Osteoblast (primary cell): ENCODE measurements around the gene ADAMTS16. TPM values are rescaled to one million over a fixed set of nuclear protein-coding genes. Genes with fewer than 3 reads are reported as not detected.

Source experiments
- DNase-seq: peaks from one replicate; pipeline ENCODE4 v3.0.0; 2011; ENCODE audit warnings: low spot score, mixed read lengths; ENCODE audit not compliant: insufficient read length; ENCODE audit errors: missing footprints
- H2AFZ ChIP-seq: 2 replicates; pipeline ENCODE4 v1.6.0; 2011; ENCODE audit warnings: mild to moderate bottlenecking, low read length
- H3K27ac ChIP-seq: 2 replicates; pipeline ENCODE4 v1.5.1; 2011; ENCODE audit warnings: mild to moderate bottlenecking, low read depth, low read length, moderate library complexity
- H3K27me3 ChIP-seq: 2 replicates; pipeline ENCODE4 v1.6.0; 2012; ENCODE audit warnings: mild to moderate bottlenecking, control low read depth, inconsistent platforms, low read length, moderate library complexity; ENCODE audit not compliant: insufficient read depth
- H3K36me3 ChIP-seq: 2 replicates; pipeline ENCODE4 v1.5.1; 2011; ENCODE audit warnings: mild to moderate bottlenecking, low read length, control low read depth, moderate library complexity; ENCODE audit not compliant: insufficient read depth
- H3K4me1 ChIP-seq: 2 replicates; pipeline ENCODE4 v1.5.1; 2011; ENCODE audit warnings: mild to moderate bottlenecking, low read length, control low read depth, moderate library complexity; ENCODE audit not compliant: insufficient read depth
- H3K4me2 ChIP-seq: 2 replicates; pipeline ENCODE4 v1.6.0; 2011; ENCODE audit warnings: mild to moderate bottlenecking, low read length; ENCODE audit not compliant: insufficient read depth
- H3K4me3 ChIP-seq: fragments of 200-600 bp; sonication (generic); 3 replicates; pipeline ENCODE4 v1.5.1; 2012; ENCODE audit warnings: mild to moderate bottlenecking, low read length, inconsistent platforms; ENCODE audit not compliant: insufficient read depth
- H3K79me2 ChIP-seq: 2 replicates; pipeline ENCODE4 v1.6.0; 2012; ENCODE audit warnings: mild to moderate bottlenecking, low read length, control low read depth, inconsistent platforms; ENCODE audit not compliant: insufficient read depth
- H3K9me3 ChIP-seq: 2 replicates; pipeline ENCODE4 v1.5.1; 2011; ENCODE audit warnings: low read depth, low read length, control low read depth
- H4K20me1 ChIP-seq: 2 replicates; pipeline ENCODE4 v1.6.0; 2012; ENCODE audit warnings: mild to moderate bottlenecking, low read length, control low read depth; ENCODE audit not compliant: insufficient read depth
- total RNA-seq: library from RNA; depleted of rRNA; stranded (reverse); fragments of >200 nt; gene quantifications from 2 replicates; pipeline ENCODE4 v1.2.3, GENCODE V29; 2012
- TF ChIP-seq, protein P1 (sequence below): IDR thresholded peaks from 2 replicates; pipeline ENCODE4 v1.5.1; 2011; ENCODE audit warnings: mild to moderate bottlenecking, low read depth, low read length, moderate library complexity; ENCODE audit errors: extremely low read depth

ADAMTS16 gene
- total RNA-seq, 1 donor = 1.4 TPM

DNA sequence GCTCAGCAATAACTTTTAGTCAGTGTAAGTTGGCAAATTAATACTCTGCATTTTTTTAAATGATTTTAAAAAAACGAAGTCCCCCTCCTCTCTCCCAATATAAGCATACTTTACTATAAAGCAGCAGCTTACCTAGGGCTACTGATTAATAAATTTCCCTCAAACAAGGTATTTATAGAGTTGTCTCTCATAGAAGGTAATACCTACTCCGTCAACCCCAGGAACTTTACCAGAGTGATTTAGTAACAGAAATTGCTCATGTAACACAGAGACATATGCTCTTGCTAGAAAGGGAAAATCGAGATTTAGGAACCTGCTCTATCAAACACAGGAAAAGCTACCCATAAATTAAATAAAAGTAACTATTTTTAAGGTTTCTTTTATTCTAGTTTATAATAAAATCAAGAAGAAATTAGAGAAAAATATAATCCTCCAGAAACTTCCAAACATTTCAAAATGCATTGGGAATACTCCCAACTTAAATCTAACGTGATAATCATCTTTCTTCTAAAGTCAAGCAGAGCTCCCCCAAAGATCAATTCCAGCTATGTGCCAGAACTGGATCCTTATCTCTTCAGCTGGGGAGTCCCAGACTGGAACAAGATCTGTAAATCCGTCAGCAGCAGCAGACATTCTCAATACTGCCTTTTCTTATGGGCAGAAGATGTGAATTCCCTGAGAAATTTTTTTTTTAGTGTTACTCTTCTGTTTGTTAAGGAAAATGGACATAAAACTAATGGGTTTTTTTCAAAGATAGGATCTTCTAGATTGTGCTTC is 69.6 kb downstream of the ADAMTS16 start:
- no peaks in the 10 kb centered on the region for H3K27me3 ChIP-seq
- no peak overlapping the region for H3K27ac ChIP-seq
- H3K4me3 ChIP-seq = no peak overlapping the region
- H3K4me2 ChIP-seq = no peak overlapping the region
- H3K4me1 ChIP-seq = no peaks in the 10 kb centered on the region
- TF ChIP-seq, protein P1, sequence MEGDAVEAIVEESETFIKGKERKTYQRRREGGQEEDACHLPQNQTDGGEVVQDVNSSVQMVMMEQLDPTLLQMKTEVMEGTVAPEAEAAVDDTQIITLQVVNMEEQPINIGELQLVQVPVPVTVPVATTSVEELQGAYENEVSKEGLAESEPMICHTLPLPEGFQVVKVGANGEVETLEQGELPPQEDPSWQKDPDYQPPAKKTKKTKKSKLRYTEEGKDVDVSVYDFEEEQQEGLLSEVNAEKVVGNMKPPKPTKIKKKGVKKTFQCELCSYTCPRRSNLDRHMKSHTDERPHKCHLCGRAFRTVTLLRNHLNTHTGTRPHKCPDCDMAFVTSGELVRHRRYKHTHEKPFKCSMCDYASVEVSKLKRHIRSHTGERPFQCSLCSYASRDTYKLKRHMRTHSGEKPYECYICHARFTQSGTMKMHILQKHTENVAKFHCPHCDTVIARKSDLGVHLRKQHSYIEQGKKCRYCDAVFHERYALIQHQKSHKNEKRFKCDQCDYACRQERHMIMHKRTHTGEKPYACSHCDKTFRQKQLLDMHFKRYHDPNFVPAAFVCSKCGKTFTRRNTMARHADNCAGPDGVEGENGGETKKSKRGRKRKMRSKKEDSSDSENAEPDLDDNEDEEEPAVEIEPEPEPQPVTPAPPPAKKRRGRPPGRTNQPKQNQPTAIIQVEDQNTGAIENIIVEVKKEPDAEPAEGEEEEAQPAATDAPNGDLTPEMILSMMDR = no peak
- no peaks in the 10 kb centered on the region for H4K20me1 ChIP-seq
- H2AFZ ChIP-seq = no peak overlapping the region
- no peak for DNase-seq
- H3K36me3 ChIP-seq = no peaks in the 10 kb centered on the region
- H3K79me2 ChIP-seq = no peaks in the 10 kb centered on the region
- H3K9me3 ChIP-seq = no peaks in the 10 kb centered on the region

DNA sequence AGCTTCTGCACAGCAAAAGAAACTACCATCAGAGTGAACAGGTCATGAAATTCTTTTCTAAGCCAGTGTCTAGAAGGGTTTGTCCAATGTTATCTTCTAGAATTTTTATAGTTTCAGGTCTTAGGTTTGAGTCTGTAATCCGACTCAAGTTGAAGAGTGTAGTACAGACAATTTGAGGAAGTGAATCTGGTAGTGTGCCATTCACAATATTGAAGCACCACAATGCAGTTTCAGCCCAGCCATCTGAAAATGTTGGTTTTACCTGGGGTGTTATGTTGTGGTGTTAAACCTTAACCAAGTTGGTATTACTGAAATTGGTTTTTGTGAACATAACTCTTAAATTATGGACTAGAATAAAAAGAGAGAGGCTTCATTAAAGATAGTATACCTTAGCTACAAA is 77.2 kb downstream of the ADAMTS16 start:
- H3K4me3 ChIP-seq = no peak overlapping the region
- no peaks in the 10 kb centered on the region for H3K36me3 ChIP-seq
- no peak for DNase-seq
- H3K79me2 ChIP-seq = no peaks in the 10 kb centered on the region
- no peak overlapping the region for H2AFZ ChIP-seq
- TF ChIP-seq, protein P1 = no peak
- no peak overlapping the region for H3K4me2 ChIP-seq
- H3K4me1 ChIP-seq = peaks cover 3% of the 10 kb centered on the region
- H3K27ac ChIP-seq = no peak overlapping the region
- H3K27me3 ChIP-seq = no peaks in the 10 kb centered on the region
- no peaks in the 10 kb centered on the region for H3K9me3 ChIP-seq
- no peaks in the 10 kb centered on the region for H4K20me1 ChIP-seq

DNA sequence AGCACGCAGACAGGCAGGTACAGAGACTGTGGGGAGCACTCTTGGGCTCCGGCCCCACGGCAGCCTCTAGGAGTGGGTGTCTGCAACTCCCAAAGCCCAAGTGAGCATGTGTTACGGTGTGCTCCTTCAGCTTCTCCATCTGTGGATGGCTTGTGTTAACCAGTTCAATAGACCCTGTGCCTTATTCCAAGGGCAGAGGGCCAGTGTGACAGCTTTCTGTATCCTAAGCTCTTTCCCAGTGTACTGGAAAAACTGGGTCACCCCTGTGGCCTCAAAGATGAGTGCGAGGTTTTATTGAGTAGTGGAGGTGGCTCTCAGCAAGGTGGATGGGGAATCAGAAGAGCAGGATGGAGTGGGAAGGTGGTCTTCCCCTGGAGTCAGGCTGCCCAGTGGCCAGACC is 78.3 kb downstream of the ADAMTS16 start:
- Histone ChIP-seq H3K9me3 (no peaks in the 10 kb centered on the region), H3K4me2 (no peak overlapping the region), H3K36me3 (no peaks in the 10 kb centered on the region), H3K4me3 (no peak overlapping the region), H2AFZ (no peak overlapping the region), H3K27me3 (no peaks in the 10 kb centered on the region), H3K27ac (no peak overlapping the region), H3K79me2 (no peaks in the 10 kb centered on the region), H3K4me1 (peaks cover 3% of the 10 kb centered on the region), H4K20me1 (no peaks in the 10 kb centered on the region)
- TF ChIP-seq, protein P1 = no peak
- DNase-seq = no peak

DNA sequence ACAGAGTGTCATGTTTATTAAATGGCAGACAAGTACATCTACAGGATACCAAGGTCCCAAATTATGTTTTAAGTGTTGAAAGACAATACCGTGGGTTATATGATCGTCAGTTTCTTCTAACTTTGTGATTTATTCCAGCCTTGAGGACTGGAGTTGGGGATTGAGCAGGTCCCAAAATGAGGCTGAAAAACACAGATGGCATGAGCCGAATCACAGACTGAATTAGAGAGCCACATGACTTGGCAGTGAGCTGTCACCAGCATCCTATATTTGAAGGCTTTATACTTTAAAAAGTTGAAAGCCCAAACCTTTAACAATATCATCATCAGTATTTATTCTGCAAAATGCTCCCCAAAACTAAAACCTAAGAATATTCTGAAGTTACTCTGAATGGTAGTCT is 79.4 kb downstream of the ADAMTS16 start:
- no peaks in the 10 kb centered on the region for H3K36me3 ChIP-seq
- H3K27ac ChIP-seq = no peak overlapping the region
- H4K20me1 ChIP-seq = no peaks in the 10 kb centered on the region
- peaks cover 3% of the 10 kb centered on the region for H3K4me1 ChIP-seq
- no peak overlapping the region for H3K4me3 ChIP-seq
- H2AFZ ChIP-seq = no peak overlapping the region
- TF ChIP-seq, protein P1 = no peak
- DNase-seq = no peak
- no peaks in the 10 kb centered on the region for H3K27me3 ChIP-seq
- no peaks in the 10 kb centered on the region for H3K9me3 ChIP-seq
- H3K79me2 ChIP-seq = no peaks in the 10 kb centered on the region
- H3K4me2 ChIP-seq = no peak overlapping the region
